ENCODE results near the gene DOCK2. TPM values are rescaled to one million over a fixed set of nuclear protein-coding genes. Genes with fewer than 3 reads are reported as not detected.

Gene DOCK2
- total RNA-seq, 1 experiment from 2014 or later = 4.6 TPM

- TF ChIP-seq ATF6 (CRISPR knock-in tag; IDR thresholded peaks at IDR 0.05) = no peak
- no peak for TF ChIP-seq MYBL2 (CRISPR knock-in tag; IDR thresholded peaks at IDR 0.05)
- no peak for TF ChIP-seq ZNF416 (CRISPR knock-in tag; IDR thresholded peaks at IDR 0.05)
- no peak for TF ChIP-seq SOX15 (CRISPR knock-in tag; IDR thresholded peaks at IDR 0.05)
- TF ChIP-seq SMAD4 (CRISPR knock-in tag; IDR thresholded peaks at IDR 0.05) = no peak
- no peak for TF ChIP-seq PRDM15 (CRISPR knock-in tag; IDR thresholded peaks at IDR 0.05)
These were observed 351.1 kb downstream of the DOCK2 start (continued) for GRCh38 chr5:169988206-169988605.

GRCh38 chr5:169988947-169989346, 351.9 kb downstream of the DOCK2 start:
- Mint-ChIP-seq H3K36me3 (no peaks in the 10 kb centered on the region), H3K9me3 (no peaks in the 10 kb centered on the region), H3K4me1 (0 out of 2 replicates have a peak, but pooled peaks cover 3% of the 10 kb centered on the region), H3K4me3 (no peak overlapping the region), H3K27me3 (ENCODE audit: low read depth) (no peaks in the 10 kb centered on the region), H3K27ac (no peak overlapping the region)
- ChIA-PET CTCF (interaction anchor here (1.0 kb wide), 1 partner anchor 9 kb away, joined by 4 read pairs; the partner anchor contains the start of gene INSYN2B), POLR2A (no interaction called here)
- ATAC-seq = no peak
- no peak for DNase-seq (ENCODE audit: low spot score)
- no peak for TF ChIP-seq ATF1 (CRISPR knock-in tag; IDR thresholded peaks at IDR 0.05)
- no peak for TF ChIP-seq MXD4 (CRISPR knock-in tag; IDR thresholded peaks at IDR 0.05; ENCODE audit: borderline replicate concordance)
- no peak for TF ChIP-seq ATF6 (CRISPR knock-in tag; IDR thresholded peaks at IDR 0.05)
- TF ChIP-seq ZNF512 (CRISPR knock-in tag; IDR thresholded peaks at IDR 0.05; ENCODE audit: borderline replicate concordance) = no peak
- TF ChIP-seq RELA (CRISPR knock-in tag; IDR thresholded peaks at IDR 0.05; ENCODE audit: borderline replicate concordance) = no peak
- no peak for TF ChIP-seq TEAD1 (CRISPR knock-in tag; IDR thresholded peaks at IDR 0.05)
- no peak for TF ChIP-seq ZNF671 (CRISPR knock-in tag; IDR thresholded peaks at IDR 0.05)
- TF ChIP-seq ELF4 (CRISPR knock-in tag; IDR thresholded peaks at IDR 0.05; ENCODE audit: low read depth) = no peak
- TF ChIP-seq IRF2 (CRISPR knock-in tag; IDR thresholded peaks at IDR 0.05; ENCODE audit: borderline replicate concordance, low read depth) = no peak
- no peak for TF ChIP-seq ZNF425 (CRISPR knock-in tag; conservative IDR thresholded peaks at IDR 0.05)
- no peak for TF ChIP-seq SMAD4 (CRISPR knock-in tag; IDR thresholded peaks at IDR 0.05)
- TF ChIP-seq NR3C1 (CRISPR knock-in tag; conservative IDR thresholded peaks at IDR 0.05; ENCODE audit: low read depth) = no peak
- TF ChIP-seq ZNF317 (CRISPR knock-in tag; IDR thresholded peaks at IDR 0.05; ENCODE audit: borderline replicate concordance, low read depth) = no peak
- TF ChIP-seq ZNF263 (CRISPR knock-in tag; IDR thresholded peaks at IDR 0.05; ENCODE audit: low read depth) = no peak
- no peak for TF ChIP-seq MYBL2 (CRISPR knock-in tag; IDR thresholded peaks at IDR 0.05)
- TF ChIP-seq GRHL2 (CRISPR knock-in tag; IDR thresholded peaks at IDR 0.05; ENCODE audit: insufficient replicate concordance, severe bottlenecking) = no peak
- TF ChIP-seq E2F4 (CRISPR knock-in tag; IDR thresholded peaks at IDR 0.05; ENCODE audit: borderline replicate concordance, low read depth) = no peak

All from WTC11 (cell line).